ENCODE data around the gene CSMD2. TPM values are rescaled to one million over a fixed set of nuclear protein-coding genes. Genes with fewer than 3 reads are reported as not detected.

Gene CSMD2
- polyA plus RNA-seq, 1 experiment: 1.8 TPM

GRCh38 chr1:33966346-33967141 is 198.5 kb downstream of the CSMD2 start:
- DNase-seq (ENCODE audit: low read depth): no peak
- Histone ChIP-seq H3K27me3 (ENCODE audit: control insufficient read depth, insufficient read depth, low read length) (no peaks in the 10 kb centered on the region), H3K36me3 (ENCODE audit: control insufficient read depth, insufficient read depth, low read length) (no peaks in the 10 kb centered on the region), H3K4me3 (ENCODE audit: low read depth, low read length) (no peak overlapping the region)
- TF ChIP-seq CTCF (IDR thresholded peaks at IDR 0.05; ENCODE audit: insufficient read depth, low read depth, low read length): no peak
- POLR2A ChIA-PET: no interaction called here
- CTCF ChIA-PET: interaction anchor here (0.6 to 0.7 kb wide), 2 partner anchors 28 to 47 kb away, joined by 3 to 4 read pairs; no protein-coding TSS in a partner anchor

- POLR2A ChIA-PET: no interaction called here
- H3K4me3 ChIP-seq (ENCODE audit: low read depth, low read length): no peak overlapping the region
- H3K36me3 ChIP-seq (ENCODE audit: control insufficient read depth, insufficient read depth, low read length): no peaks in the 10 kb centered on the region
- H3K27me3 ChIP-seq (ENCODE audit: control insufficient read depth, insufficient read depth, low read length): no peaks in the 10 kb centered on the region; the same call in 1 of the 2 replicates
- no peak for DNase-seq (ENCODE audit: low read depth)
- CTCF ChIA-PET: no interaction called here
- no peak for TF ChIP-seq CTCF (IDR thresholded peaks at IDR 0.05; ENCODE audit: insufficient read depth, low read depth, low read length)
Observed at GRCh38 chr1:33965086-33965485, 199.9 kb downstream of the CSMD2 start.

- DNase-seq (ENCODE audit: low read depth): no peak
- no peaks in the 10 kb centered on the region for H3K36me3 ChIP-seq (ENCODE audit: control insufficient read depth, insufficient read depth, low read length)
- no peaks in the 10 kb centered on the region; the same call in 1 of the 2 replicates for H3K27me3 ChIP-seq (ENCODE audit: control insufficient read depth, insufficient read depth, low read length)
- CTCF ChIA-PET: no interaction called here
- TF ChIP-seq CTCF (IDR thresholded peaks at IDR 0.05; ENCODE audit: insufficient read depth, low read depth, low read length): no peak
- POLR2A ChIA-PET: no interaction called here
- no peak overlapping the region for H3K4me3 ChIP-seq (ENCODE audit: low read depth, low read length)
Observed at GRCh38 chr1:33962061-33962460, 203.0 kb downstream of the CSMD2 start.

- no peak for TF ChIP-seq CTCF (IDR thresholded peaks at IDR 0.05; ENCODE audit: insufficient read depth, low read depth, low read length)
- Histone ChIP-seq H3K27me3 (ENCODE audit: control insufficient read depth, insufficient read depth, low read length) (no peaks in the 10 kb centered on the region; the same call in 1 of the 2 replicates), H3K4me3 (ENCODE audit: low read depth, low read length) (no peak overlapping the region), H3K36me3 (ENCODE audit: control insufficient read depth, insufficient read depth, low read length) (no peaks in the 10 kb centered on the region)
- POLR2A ChIA-PET: no interaction called here
- CTCF ChIA-PET: no interaction called here
- DNase-seq (ENCODE audit: low read depth): no peak
Observed at GRCh38 chr1:33960188-33960895, 204.7 kb downstream of the CSMD2 start.

GRCh38 chr1:33957854-33958253 is 207.2 kb downstream of the CSMD2 start:
- no peaks in the 10 kb centered on the region; the same call in 1 of the 2 replicates for H3K27me3 ChIP-seq (ENCODE audit: control insufficient read depth, insufficient read depth, low read length)
- no peaks in the 10 kb centered on the region for H3K36me3 ChIP-seq (ENCODE audit: control insufficient read depth, insufficient read depth, low read length)
- no peak for TF ChIP-seq CTCF (IDR thresholded peaks at IDR 0.05; ENCODE audit: insufficient read depth, low read depth, low read length)
- ChIA-PET POLR2A (no interaction called here), CTCF (no interaction called here)
- no peak for DNase-seq (ENCODE audit: low read depth)
- H3K4me3 ChIP-seq (ENCODE audit: low read depth, low read length): no peak overlapping the region

Measured in BJ (cell line).